HG02623 (cell line): Measurements from ENCODE around the gene BCR.

Source experiments
- ATAC-seq: cut with Tn5 transposase; IDR thresholded peaks from one replicate; pipeline ENCODE4 v1.9.1; 2021; ENCODE audit warnings: moderate library complexity; ENCODE audit not compliant: unreplicated experiment

The BCR gene

GRCh38 chr22:23258826-23259170 lies 78.5 kb downstream of the BCR start:
- ATAC-seq: no peak

GRCh38 chr22:23259916-23260644 lies 79.8 kb downstream of the BCR start:
- ATAC-seq: no peak

- ATAC-seq: no peak
These were observed 80.6 kb downstream of the BCR start for GRCh38 chr22:23260645-23261581.

- ATAC-seq: no peak
These were observed 81.7 kb downstream of the BCR start for GRCh38 chr22:23261900-23262450.

- no peak for ATAC-seq
These were observed 82.4 kb downstream of the BCR start for GRCh38 chr22:23262518-23263332.

- no peak for ATAC-seq
These were observed 83.6 kb downstream of the BCR start for GRCh38 chr22:23263651-23264555.

GRCh38 chr22:23264610-23265367 lies 84.5 kb downstream of the BCR start:
- ATAC-seq: no peak

GRCh38 chr22:23265368-23265700 lies 85.0 kb downstream of the BCR start:
- ATAC-seq: no peak

- ATAC-seq: no peak
These were observed 86.5 kb downstream of the BCR start for GRCh38 chr22:23266780-23267179.

GRCh38 chr22:23267226-23268043 lies 87.1 kb downstream of the BCR start:
- ATAC-seq: no peak

GRCh38 chr22:23268139-23268712 lies 87.9 kb downstream of the BCR start:
- no peak for ATAC-seq

- no peak for ATAC-seq
These were observed 88.6 kb downstream of the BCR start for GRCh38 chr22:23268877-23269276.

- ATAC-seq: no peak
These were observed 89.3 kb downstream of the BCR start for GRCh38 chr22:23269441-23270211.

GRCh38 chr22:23270212-23270733 lies 90.0 kb downstream of the BCR start:
- no peak for ATAC-seq

- ATAC-seq: no peak
These were observed 90.7 kb downstream of the BCR start for GRCh38 chr22:23270798-23271596.

- no peak for ATAC-seq
These were observed 91.2 kb downstream of the BCR start for GRCh38 chr22:23271597-23271908.

GRCh38 chr22:23272371-23272770 lies 92.1 kb downstream of the BCR start:
- no peak for ATAC-seq
